Effector memory CD8-positive, alpha-beta T cell (primary cell): Measurements from ENCODE around the gene GDA.
A peak's percentile ranks its signal among the peaks of the same experiment; 100 is the strongest.
"Not testable (repeated sequence)": the region's sequence is repeated elsewhere in the genome, so short reads cannot be mapped to it uniquely, and the experiment has no call there.

ENCODE experiments used
- ATAC-seq: fragments of 150-1000 bp; cut with Tn5 transposase; replicated peaks from 2 replicates; pipeline ENCODE4 v1.10.0; 2021; ENCODE audit warnings: mild to moderate bottlenecking, moderate library complexity
- DNase-seq, 3 experiments: peaks; one replicate each; pipeline ENCODE4 v3.0.0; 2021
- H3K27ac Mint-ChIP-seq, 2 donors: one replicate each; pipeline ENCODE4 v1.8.0; 2022; ENCODE audit warnings: mild to moderate bottlenecking in 2 of 2, mixed read lengths in 2 of 2, moderate library complexity in 2 of 2
- H3K27me3 Mint-ChIP-seq, 2 donors: one replicate each; pipeline ENCODE4 v1.8.0; 2022; ENCODE audit warnings: mixed read lengths in 2 of 2
- H3K36me3 Mint-ChIP-seq: one replicate; pipeline ENCODE4 v1.8.0; 2022; ENCODE audit warnings: mild to moderate bottlenecking, moderate library complexity, mixed read lengths; ENCODE audit not compliant: insufficient read depth
- H3K4me1 Mint-ChIP-seq, 2 donors: one replicate each; pipeline ENCODE4 v1.8.0; 2022; ENCODE audit warnings: low read depth in 2 of 2, mixed read lengths in 2 of 2
- H3K4me3 Mint-ChIP-seq, 2 donors: one replicate each; pipeline ENCODE4 v1.8.0; 2022; ENCODE audit warnings: mild to moderate bottlenecking in 2 of 2, mixed read lengths in 2 of 2, moderate library complexity in 2 of 2
- H3K9me3 Mint-ChIP-seq, 2 donors: one replicate each; pipeline ENCODE4 v1.8.0; 2022; ENCODE audit warnings: mixed read lengths in 2 of 2

GDA gene

GRCh38 chr9:72289401-72289800 is 140.2 kb downstream of the GDA start:
- H3K4me3 Mint-ChIP-seq, result no peak overlapping the region

GRCh38 chr9:72290311-72290710 is 141.1 kb downstream of the GDA start:
- Mint-ChIP-seq H3K27me3 (peaks cover 0 to 38% of the 10 kb centered on the region in 2 donors), H3K36me3 (no peaks in the 10 kb centered on the region)

More at GRCh38 chr9:72289401-72289800, 140.2 kb downstream of the GDA start:
- peaks cover 0 to 30% of the 10 kb centered on the region in 2 donors for H3K27me3 Mint-ChIP-seq
- H3K36me3 Mint-ChIP-seq, result no peaks in the 10 kb centered on the region
- peaks cover 0 to 1% of the 10 kb centered on the region in 2 donors for H3K9me3 Mint-ChIP-seq
- no peak for DNase-seq
- no peak for ATAC-seq
- H3K27ac Mint-ChIP-seq, result no peak overlapping the region
- peaks cover 0 to 3% of the 10 kb centered on the region in 2 donors for H3K4me1 Mint-ChIP-seq

GRCh38 chr9:72291576-72291975 is 142.3 kb downstream of the GDA start:
- not testable (repeated sequence) for H3K27ac Mint-ChIP-seq, DNase-seq, ATAC-seq, H3K4me3 Mint-ChIP-seq, H3K4me1 Mint-ChIP-seq, H3K9me3 Mint-ChIP-seq, H3K36me3 Mint-ChIP-seq
- peaks cover 0 to 40% of the 10 kb centered on the region in 2 donors for H3K27me3 Mint-ChIP-seq

More at GRCh38 chr9:72290311-72290710, 141.1 kb downstream of the GDA start:
- H3K9me3 Mint-ChIP-seq, result peaks cover 0 to 1% of the 10 kb centered on the region in 2 donors
- no peak overlapping the region for H3K4me3 Mint-ChIP-seq
- peaks cover 0 to 3% of the 10 kb centered on the region in 2 donors for H3K4me1 Mint-ChIP-seq
- H3K27ac Mint-ChIP-seq, result no peak overlapping the region
- DNase-seq (no peak), ATAC-seq (no peak)

GRCh38 chr9:72292256-72292682 is 143.0 kb downstream of the GDA start:
- no peak overlapping the region for H3K27ac Mint-ChIP-seq
- DNase-seq, result peak in 1 of 3 experiments; percentile 3
- H3K9me3 Mint-ChIP-seq, result peaks cover 0 to 1% of the 10 kb centered on the region in 2 donors
- H3K4me3 Mint-ChIP-seq, result no peak overlapping the region
- H3K4me1 Mint-ChIP-seq, result peaks cover 0 to 3% of the 10 kb centered on the region in 2 donors
- ATAC-seq, result no peak
- no peaks in the 10 kb centered on the region for H3K36me3 Mint-ChIP-seq
- peaks cover 0 to 40% of the 10 kb centered on the region in 2 donors for H3K27me3 Mint-ChIP-seq

GRCh38 chr9:72292874-72293607 is 143.8 kb downstream of the GDA start:
- peaks cover 0 to 1% of the 10 kb centered on the region in 2 donors for H3K9me3 Mint-ChIP-seq
- DNase-seq (no peak), ATAC-seq (no peak)
- peaks cover 0 to 3% of the 10 kb centered on the region in 2 donors for H3K4me1 Mint-ChIP-seq
- H3K27me3 Mint-ChIP-seq, result peaks cover 0 to 40% of the 10 kb centered on the region in 2 donors
- H3K4me3 Mint-ChIP-seq, result no peak overlapping the region
- H3K36me3 Mint-ChIP-seq, result no peaks in the 10 kb centered on the region
- no peak overlapping the region for H3K27ac Mint-ChIP-seq

GRCh38 chr9:72294936-72295335 is 145.7 kb downstream of the GDA start:
- ATAC-seq, result no peak
- Mint-ChIP-seq H3K9me3 (no peaks in the 10 kb centered on the region), H3K4me1 (peaks cover 0 to 3% of the 10 kb centered on the region in 2 donors), H3K27ac (no peak overlapping the region), H3K4me3 (no peak overlapping the region), H3K36me3 (no peaks in the 10 kb centered on the region), H3K27me3 (peaks cover 0 to 29% of the 10 kb centered on the region in 2 donors)
- no peak for DNase-seq

GRCh38 chr9:72297516-72297915 is 148.3 kb downstream of the GDA start:
- Mint-ChIP-seq H3K4me1 (peaks cover 7 to 9% of the 10 kb centered on the region in 2 donors), H3K27ac (no peak overlapping the region), H3K4me3 (no peak overlapping the region), H3K36me3 (no peaks in the 10 kb centered on the region), H3K27me3 (peaks cover 0 to 16% of the 10 kb centered on the region in 2 donors), H3K9me3 (no peaks in the 10 kb centered on the region)
- ATAC-seq, result no peak
- no peak for DNase-seq

- ATAC-seq, result no peak
- no peak overlapping the region for H3K4me3 Mint-ChIP-seq
- no peak for DNase-seq
- H3K27ac Mint-ChIP-seq, result no peak overlapping the region
- peaks cover 7 to 9% of the 10 kb centered on the region in 2 donors for H3K4me1 Mint-ChIP-seq
- no peaks in the 10 kb centered on the region for H3K9me3 Mint-ChIP-seq
- H3K36me3 Mint-ChIP-seq, result no peaks in the 10 kb centered on the region
- H3K27me3 Mint-ChIP-seq, result peaks cover 0 to 10% of the 10 kb centered on the region in 2 donors
These were observed 149.9 kb downstream of the GDA start for GRCh38 chr9:72299017-72299603.

- Mint-ChIP-seq H3K9me3 (no peaks in the 10 kb centered on the region), H3K27me3 (no peaks in the 10 kb centered on the region), H3K4me3 (no peak overlapping the region), H3K27ac (peak overlapping the region; percentile 36 to 64), H3K36me3 (no peaks in the 10 kb centered on the region), H3K4me1 (peaks cover 7 to 20% of the 10 kb centered on the region in 2 donors)
- no peak for ATAC-seq
- DNase-seq, result no peak
These were observed 151.6 kb downstream of the GDA start for GRCh38 chr9:72300873-72301272.
